ENCODE data around the gene CD9. TPM values are rescaled to one million over a fixed set of nuclear protein-coding genes. Genes with fewer than 3 reads are reported as not detected.

Gene CD9
- total RNA-seq, 6 donors from 2014 or later = 96.4 to 716 (median 484) TPM

DNA sequence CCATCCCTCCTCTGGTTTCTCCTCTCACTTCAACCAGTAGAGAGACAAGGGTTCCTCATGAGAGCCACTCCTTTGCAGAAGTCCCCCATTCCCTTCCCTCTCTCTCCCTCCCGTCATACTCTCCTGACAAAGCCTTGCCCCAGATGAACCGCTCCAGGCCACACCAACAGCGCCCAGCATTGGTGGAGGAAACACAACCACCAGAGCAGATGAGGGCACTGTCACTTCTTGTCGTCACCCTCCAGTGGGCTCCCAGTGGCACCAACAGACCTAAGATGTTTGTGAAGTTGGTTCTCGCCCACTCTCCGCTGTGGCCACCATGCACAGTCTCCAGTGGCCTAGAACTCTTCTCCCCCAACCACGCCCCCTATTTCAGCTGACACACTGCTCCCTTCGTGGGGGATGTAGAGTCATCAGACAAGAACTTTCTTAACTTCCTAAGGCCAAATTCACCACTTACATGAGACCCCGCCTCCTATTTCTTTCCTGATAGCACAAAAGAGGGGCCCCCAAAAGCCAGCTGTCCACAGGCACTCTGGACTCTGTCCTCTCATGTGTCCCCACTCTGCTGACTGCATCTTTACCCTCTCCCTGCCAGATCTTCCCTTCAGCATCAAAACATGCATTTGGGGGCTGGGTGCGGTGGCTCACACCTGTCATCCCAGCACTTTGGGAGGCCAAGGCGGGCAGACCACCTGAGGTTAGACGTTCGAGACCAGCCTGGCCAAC lies 81.0 kb downstream of the CD9 start:
- TF ChIP-seq POLR2AphosphoS5 (IDR thresholded peaks at IDR 0.05) = no peak
- TF ChIP-seq, protein P1, sequence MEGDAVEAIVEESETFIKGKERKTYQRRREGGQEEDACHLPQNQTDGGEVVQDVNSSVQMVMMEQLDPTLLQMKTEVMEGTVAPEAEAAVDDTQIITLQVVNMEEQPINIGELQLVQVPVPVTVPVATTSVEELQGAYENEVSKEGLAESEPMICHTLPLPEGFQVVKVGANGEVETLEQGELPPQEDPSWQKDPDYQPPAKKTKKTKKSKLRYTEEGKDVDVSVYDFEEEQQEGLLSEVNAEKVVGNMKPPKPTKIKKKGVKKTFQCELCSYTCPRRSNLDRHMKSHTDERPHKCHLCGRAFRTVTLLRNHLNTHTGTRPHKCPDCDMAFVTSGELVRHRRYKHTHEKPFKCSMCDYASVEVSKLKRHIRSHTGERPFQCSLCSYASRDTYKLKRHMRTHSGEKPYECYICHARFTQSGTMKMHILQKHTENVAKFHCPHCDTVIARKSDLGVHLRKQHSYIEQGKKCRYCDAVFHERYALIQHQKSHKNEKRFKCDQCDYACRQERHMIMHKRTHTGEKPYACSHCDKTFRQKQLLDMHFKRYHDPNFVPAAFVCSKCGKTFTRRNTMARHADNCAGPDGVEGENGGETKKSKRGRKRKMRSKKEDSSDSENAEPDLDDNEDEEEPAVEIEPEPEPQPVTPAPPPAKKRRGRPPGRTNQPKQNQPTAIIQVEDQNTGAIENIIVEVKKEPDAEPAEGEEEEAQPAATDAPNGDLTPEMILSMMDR (IDR thresholded peaks at IDR 0.05) = no peak
- no peak for TF ChIP-seq POLR2A (IDR thresholded peaks at IDR 0.05)
- TF ChIP-seq EP300 (IDR thresholded peaks at IDR 0.05) = no peak
- no peak overlapping the region for H3K4me3 ChIP-seq
- no peak for DNase-seq
- H3K9me3 ChIP-seq = no peaks in the 10 kb centered on the region
- H3K27me3 ChIP-seq = no peaks in the 10 kb centered on the region
- peaks cover 34 to 41% (median 37%) of the 10 kb centered on the region in 4 donors for H3K4me1 ChIP-seq
- H3K27ac ChIP-seq = peak overlapping the region in 1 of 4 donors; percentile 45
- WGBS, 2 donors = 92 to 94% methylated on average over 13 of the region's 13 CpGs
- H3K36me3 ChIP-seq = no peaks in the 10 kb centered on the region
- ATAC-seq (ENCODE audit: low FRiP score in 2 of 2) = no peak

DNA sequence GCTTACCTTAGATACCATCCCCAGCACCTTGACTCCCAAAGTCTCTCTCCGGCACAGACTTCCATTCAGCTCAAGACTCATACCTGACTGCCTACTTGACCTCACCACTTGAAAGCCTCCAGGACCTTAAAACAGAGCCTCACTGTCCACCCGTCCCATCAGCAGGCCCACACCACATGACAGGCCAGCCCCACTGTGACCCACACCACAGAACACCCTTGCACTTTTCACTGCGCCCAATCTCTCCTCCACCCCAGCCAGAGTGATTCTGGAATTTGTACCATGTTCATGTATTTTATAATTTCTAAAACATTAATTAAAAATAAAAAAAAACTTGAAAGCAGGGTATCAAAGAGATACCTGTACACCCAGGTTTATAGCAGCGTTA lies 82.2 kb downstream of the CD9 start:
- H3K9me3 ChIP-seq = no peaks in the 10 kb centered on the region
- ATAC-seq (ENCODE audit: low FRiP score in 2 of 2) = no peak
- WGBS, 2 donors = 90 to 98% methylated on average over 4 of the region's 4 CpGs
- DNase-seq = no peak
- H3K27me3 ChIP-seq = no peaks in the 10 kb centered on the region
- H3K4me3 ChIP-seq = no peak overlapping the region
- no peak overlapping the region for H3K27ac ChIP-seq
- TF ChIP-seq POLR2A (IDR thresholded peaks at IDR 0.05) = no peak
- TF ChIP-seq EP300 (IDR thresholded peaks at IDR 0.05) = no peak
- TF ChIP-seq, protein P1 (IDR thresholded peaks at IDR 0.05) = no peak
- no peak for TF ChIP-seq POLR2AphosphoS5 (IDR thresholded peaks at IDR 0.05)
- peaks cover 30 to 35% (median 34%) of the 10 kb centered on the region in 4 donors for H3K4me1 ChIP-seq
- no peaks in the 10 kb centered on the region for H3K36me3 ChIP-seq

- Histone ChIP-seq H3K27me3 (no peaks in the 10 kb centered on the region), H3K4me1 (peaks cover 16 to 20% (median 19%) of the 10 kb centered on the region in 4 donors), H3K4me3 (no peak overlapping the region), H3K27ac (no peak overlapping the region), H3K9me3 (no peaks in the 10 kb centered on the region), H3K36me3 (no peaks in the 10 kb centered on the region)
- TF ChIP-seq, protein P1 (IDR thresholded peaks at IDR 0.05) = no peak
- no peak for TF ChIP-seq POLR2A (IDR thresholded peaks at IDR 0.05)
- no peak for TF ChIP-seq EP300 (IDR thresholded peaks at IDR 0.05)
- TF ChIP-seq POLR2AphosphoS5 (IDR thresholded peaks at IDR 0.05) = no peak
- 89% methylated on average over 12 of the region's 12 CpGs for WGBS, 2 donors
- ATAC-seq (ENCODE audit: low FRiP score in 2 of 2) (no peak), DNase-seq (no peak)
Measured at GRCh38 chr12:6284273-6284672, 84.1 kb downstream of the CD9 start.

GRCh38 chr12:6285063-6285477 lies 84.9 kb downstream of the CD9 start:
- no peaks in the 10 kb centered on the region for H3K27me3 ChIP-seq
- H3K27ac ChIP-seq = no peak overlapping the region
- DNase-seq (peak in 1 of 2 donors; percentile 72), ATAC-seq (ENCODE audit: low FRiP score in 2 of 2) (peak; percentile 86 to 90)
- H3K36me3 ChIP-seq = no peaks in the 10 kb centered on the region
- H3K4me3 ChIP-seq = no peak overlapping the region
- 3 to 7% methylated on average over 8 of the region's 8 CpGs for WGBS, 2 donors
- TF ChIP-seq POLR2A (IDR thresholded peaks at IDR 0.05) = no peak
- no peak for TF ChIP-seq EP300 (IDR thresholded peaks at IDR 0.05)
- TF ChIP-seq, protein P1 (IDR thresholded peaks at IDR 0.05) = peak; percentile 82 to 91 (median 90)
- no peak for TF ChIP-seq POLR2AphosphoS5 (IDR thresholded peaks at IDR 0.05)
- H3K4me1 ChIP-seq = peaks cover 8 to 12% (median 12%) of the 10 kb centered on the region in 4 donors
- H3K9me3 ChIP-seq = no peaks in the 10 kb centered on the region
